ENCODE data around the gene KMT2C. TPM values are rescaled to one million over a fixed set of nuclear protein-coding genes. Genes with fewer than 3 reads are reported as not detected.

KMT2C gene
- total and polyA plus RNA-seq, 10 of the 15 experiments (the other 5 are each of a cell fraction or from before 2014, with no cell fraction given), result 3.3 to 45.2 (median 19.2) TPM

- no peak for TF ChIP-seq ZBTB4 (CRISPR knock-in tag; IDR thresholded peaks at IDR 0.05)
Measured at GRCh38 chr7:152399344-152399743, 36.5 kb downstream of the KMT2C start (continued).

GRCh38 chr7:152395112-152395511 is 40.7 kb downstream of the KMT2C start:
- FAIRE-seq (no peak), ATAC-seq (no peak), DNase-seq (ENCODE audit: low read depth, low spot score) (no peak)
- H3K9me3 ChIP-seq (replicated peaks; ENCODE audit: control insufficient read depth, insufficient read depth, low read length), result no peaks in the 10 kb centered on the region; the same call in 2 of the 3 replicates
- ChIA-PET POLR2A (no interaction called here), CTCF (no interaction called here), SMC1A (ENCODE audit: uncharacterized antibody, unreplicated experiment) (interaction anchor here (0.8 to 1.1 kb wide), 2 partner anchors 11 to 249 kb away, joined by 3 to 4 read pairs; no protein-coding TSS in a partner anchor), RAD21 (ENCODE audit: unreplicated experiment) (no interaction called here)
- no peaks in the 10 kb centered on the region for H3K27me3 ChIP-seq (replicated peaks in 1 of 2; ENCODE audit: control insufficient read depth in 2 of 2, insufficient read depth in 2 of 2, low read length in 1 of 2)
- H3K4me3 ChIP-seq, result no peak overlapping the region
- H3K79me2 ChIP-seq (ENCODE audit: control insufficient read depth, insufficient read depth, low read length), result peaks cover 74% of the 10 kb centered on the region
- H2AFZ ChIP-seq (ENCODE audit: control insufficient read depth, low read depth, low read length), result no peak overlapping the region
- in situ Hi-C loops (cut with MboI) (no loop called here), intact Hi-C loops (cut with micrococcal nuclease; ENCODE audit: unreplicated experiment) (no loop called here)
- 78% methylated on average over 7 of the region's 7 CpGs for WGBS (ENCODE audit: insufficient coverage, insufficient replicate concordance, low lambda C conversion rate, missing lambda C conversion rate)
- no peaks in the 10 kb centered on the region for H3K36me3 ChIP-seq (ENCODE audit: control insufficient read depth in 2 of 2, insufficient read depth in 2 of 2, low read length in 1 of 2)
- no peak overlapping the region for H3K9ac ChIP-seq (ENCODE audit: control insufficient read depth, insufficient read depth, low read length)
- no peak overlapping the region for H3K4me2 ChIP-seq (ENCODE audit: control insufficient read depth, insufficient read depth)
- H4K20me1 ChIP-seq (ENCODE audit: control insufficient read depth, insufficient read depth), result no peaks in the 10 kb centered on the region; the same call in 1 of the 2 replicates
- H3K27ac ChIP-seq (ENCODE audit: control insufficient read depth, insufficient read depth), result no peak overlapping the region
- no peaks in the 10 kb centered on the region for H3K4me1 ChIP-seq (ENCODE audit: control insufficient read depth, insufficient read depth, low read length)
- BruUV-seq (replicated peaks), result no TSS peak
- TF ChIP-seq NR2F1 (conservative IDR thresholded peaks at IDR 0.05), result no peak
- TF ChIP-seq SMAD1 (IDR thresholded peaks at IDR 0.05; ENCODE audit: low read depth, partially characterized antibody), result no peak
- TF ChIP-seq SMARCA5 (IDR thresholded peaks at IDR 0.05), result no peak
- no peak for TF ChIP-seq ZZZ3 (IDR thresholded peaks at IDR 0.05; ENCODE audit: control insufficient read depth, insufficient read length, low read depth)
- no peak for TF ChIP-seq ZNF217 (IDR thresholded peaks at IDR 0.05)
- TF ChIP-seq BRCA1 (IDR thresholded peaks at IDR 0.05; ENCODE audit: low read depth, low read length), result no peak
- TF ChIP-seq TCF7 (IDR thresholded peaks at IDR 0.05; ENCODE audit: borderline replicate concordance), result no peak
- no peak for TF ChIP-seq KLF5 (IDR thresholded peaks at IDR 0.05; ENCODE audit: partially characterized antibody)
- TF ChIP-seq MYC (IDR thresholded peaks at IDR 0.05; ENCODE audit: insufficient read depth, insufficient read length, insufficient replicate concordance, low read length, severe bottlenecking), result no peak
- TF ChIP-seq E4F1 (IDR thresholded peaks at IDR 0.05; ENCODE audit: borderline replicate concordance, partially characterized antibody), result no peak
- no peak for TF ChIP-seq FOXK2 (IDR thresholded peaks at IDR 0.05)
- no peak for TF ChIP-seq ZNF622 (IDR thresholded peaks at IDR 0.05)
- no peak for TF ChIP-seq ASH2L (IDR thresholded peaks at IDR 0.05; ENCODE audit: borderline replicate concordance, low read depth)
- no peak for TF ChIP-seq USF1 (IDR thresholded peaks at IDR 0.05; ENCODE audit: borderline replicate concordance, extremely low read length, insufficient read depth, low read depth, low read length)

Measured in GM12878 (cell line).